ENCODE data around the gene SOCS6.

- TF ChIP-seq EZH2 (IDR thresholded peaks at IDR 0.05; ENCODE audit: insufficient read depth, poor library complexity, severe bottlenecking) (no peak), EZH2phosphoT487 (IDR thresholded peaks at IDR 0.05; ENCODE audit: insufficient read depth, low read depth) (no peak)
Observed at GRCh38 chr18:70354080-70354479, 65.2 kb downstream of the SOCS6 start.
